K562 (cell line): Measurements from ENCODE around the gene DTL. TPM values are rescaled to one million over a fixed set of nuclear protein-coding genes. Genes with fewer than 3 reads are reported as not detected.

Source experiments
- ATF1 ChIP-seq, 2 experiments: fragments of 450-650 bp in 1 of 2; IDR thresholded peaks; 2 replicates each; pipeline ENCODE4 v1.6.1; 2016; ENCODE audit warnings: missing compliant biosample characterization in 1 of 2, missing genetic modification characterization in 1 of 2
- CCNT2 ChIP-seq: IDR thresholded peaks from 2 replicates; pipeline ENCODE4 v1.6.1; 2011; ENCODE audit warnings: borderline replicate concordance, low read depth, mild to moderate bottlenecking, moderate library complexity, mixed read lengths, low read length; ENCODE audit not compliant: insufficient read length; ENCODE audit errors: extremely low read depth
- FOXM1 ChIP-seq, 2 experiments: fragments of 450-650 bp in 1 of 2; sonication (generic) in 1 of 2; formaldehyde crosslinking in 1 of 2; IDR thresholded peaks; 2 replicates each; pipeline versions ENCODE4 v1.6.1 to v1.9.0; 2017 to 2022; ENCODE audit warnings: low read depth in 2 of 2, mild to moderate bottlenecking in 2 of 2, missing genetic modification reagents in 1 of 2, moderate library complexity in 1 of 2
- HLTF ChIP-seq: fragments of 450-650 bp; IDR thresholded peaks from 2 replicates; pipeline ENCODE4 v1.6.1; 2016
- HNRNPL ChIP-seq: fragments of 200-400 bp; formaldehyde crosslinking; IDR thresholded peaks from 2 replicates; pipeline ENCODE4 v1.6.1; 2017; ENCODE audit warnings: low read depth, mild to moderate bottlenecking, low read length
- KLF6 ChIP-seq: fragments of 250-450 bp; sonication (Bioruptor Pico); IDR thresholded peaks from 2 replicates; pipeline ENCODE4 v1.4.0; 2020; ENCODE audit warnings: mild to moderate bottlenecking, moderate library complexity, borderline replicate concordance
- NFATC3 ChIP-seq: fragments of 450-650 bp; IDR thresholded peaks from 2 replicates; pipeline ENCODE4 v1.6.1; 2017; ENCODE audit warnings: mild to moderate bottlenecking
- NR2C2 ChIP-seq, 2 experiments: fragments of 200-800 bp in 1 of 2; sonication (Bioruptor generic) in 1 of 2; sonication (generic) in 1 of 2; formaldehyde crosslinking in 1 of 2; IDR thresholded peaks; 2 replicates each; pipeline versions ENCODE4 v1.6.1 to v1.8.0; 2016 to 2022; ENCODE audit warnings: mild to moderate bottlenecking in 1 of 2, missing compliant biosample characterization in 1 of 2, missing genetic modification characterization in 1 of 2, missing genetic modification reagents in 1 of 2
- PHF8 ChIP-seq: fragments of 200-600 bp; sonication (generic); IDR thresholded peaks from 2 replicates; pipeline ENCODE4 v1.6.1; 2012; ENCODE audit warnings: mixed run types, mild to moderate bottlenecking, inconsistent platforms, low read length, moderate library complexity, borderline replicate concordance
- RBM34 ChIP-seq: fragments of 200-400 bp; formaldehyde crosslinking; IDR thresholded peaks from 2 replicates; pipeline ENCODE4 v1.6.1; 2018; ENCODE audit warnings: low read length, borderline replicate concordance; ENCODE audit not compliant: insufficient read depth
- SMARCA4 ChIP-seq: fragments of 450-650 bp; IDR thresholded peaks from 2 replicates; pipeline ENCODE4 v1.6.1; 2016
- SMARCB1 ChIP-seq: IDR thresholded peaks from 2 replicates; pipeline ENCODE4 v1.6.1; 2011; ENCODE audit warnings: improper control_type of control experiment, low read depth; ENCODE audit not compliant: insufficient read length
- SOX6 ChIP-seq: fragments of 450-650 bp; IDR thresholded peaks from 2 replicates; pipeline ENCODE4 v1.6.1; 2014; ENCODE audit warnings: mild to moderate bottlenecking
- STAG1 ChIP-seq: sonication (generic); formaldehyde crosslinking; IDR thresholded peaks from 2 replicates; pipeline ENCODE4 v1.5.0; 2020; ENCODE audit warnings: missing genetic modification reagents, borderline replicate concordance
- TBL1XR1 ChIP-seq, 2 experiments: IDR thresholded peaks; 2 replicates each; pipeline ENCODE4 v1.6.1; 2012; ENCODE audit warnings: improper control_type of control experiment in 2 of 2, low read length in 2 of 2, mild to moderate bottlenecking in 1 of 2
- TEAD2 ChIP-seq: fragments of 450-650 bp; IDR thresholded peaks from 2 replicates; pipeline ENCODE4 v1.6.1; 2016; ENCODE audit warnings: missing genetic modification characterization, control low read depth, missing compliant biosample characterization
- TGIF2 ChIP-seq: sonication (generic); formaldehyde crosslinking; IDR thresholded peaks from 2 replicates; pipeline ENCODE4 v1.8.1; 2022; ENCODE audit warnings: mild to moderate bottlenecking, missing genetic modification reagents, moderate library complexity
- ZNF140 ChIP-seq: fragments of 250-450 bp; sonication (Bioruptor Pico); IDR thresholded peaks from 2 replicates; pipeline ENCODE4 v1.8.0; 2021; ENCODE audit warnings: moderate library complexity, mild to moderate bottlenecking, inconsistent platforms
- polyA plus RNA-seq, 8 experiments: library from polyadenylated mRNA; depleted of rRNA in 4 of 8; stranded (reverse) in 5 of 8; unstranded in 3 of 8; fragments of >200 nt; fragmentation: Nextera tagmentation in 2 of 8; fragmentation: Illumina TruSeq in 1 of 8; extraction: Ambion mirVana in 2 of 8; extraction: Trizol in 1 of 8; gene quantifications; 2 replicates each; pipeline versions ENCODE4 v1.2.1 to v1.2.3, GENCODE V29; 2011 to 2014; ENCODE audit warnings: inconsistent platforms in 1 of 8, missing spikeins in 1 of 8
- total RNA-seq, 7 experiments: library from RNA; depleted of rRNA in 6 of 7; stranded (reverse); fragments of >200 nt in 6 of 7; fragmentation: Illumina TruSeq in 2 of 7; extraction: Trizol in 2 of 7; gene quantifications; 2 replicates each; pipeline versions ENCODE4 v1.2.1 to v1.2.3, GENCODE V29; 2011 to 2021; ENCODE audit warnings: low replicate concordance in 1 of 7
- TF ChIP-seq, protein P1 (sequence below): fragments of 250-450 bp; sonication (Bioruptor Pico); IDR thresholded peaks from 2 replicates; pipeline ENCODE4 v1.8.0; 2021; ENCODE audit warnings: borderline replicate concordance, mild to moderate bottlenecking, moderate library complexity; ENCODE audit not compliant: poor library complexity, severe bottlenecking
- TF ChIP-seq, protein P2 (sequence below): sonication (generic); formaldehyde crosslinking; IDR thresholded peaks from 2 replicates; pipeline ENCODE4 v1.9.0; 2022; ENCODE audit warnings: mild to moderate bottlenecking, missing genetic modification reagents
- TF ChIP-seq, protein P3 (sequence below): fragments of 200-800 bp; sonication (Bioruptor generic); IDR thresholded peaks from 2 replicates; pipeline ENCODE4 v1.6.1; 2016; ENCODE audit warnings: missing genetic modification characterization, missing compliant biosample characterization
- TF ChIP-seq, protein P4 (sequence below): sonication (generic); formaldehyde crosslinking; IDR thresholded peaks from 2 replicates; pipeline ENCODE4 v1.8.0; 2022; ENCODE audit warnings: missing genetic modification reagents, mild to moderate bottlenecking, moderate library complexity, borderline replicate concordance

The DTL gene
- total and polyA plus RNA-seq, 9 of the 15 experiments (the other 6 are each of a cell fraction or from before 2014, with no cell fraction given): 38.3 to 81.0 (median 63.2) TPM

DNA sequence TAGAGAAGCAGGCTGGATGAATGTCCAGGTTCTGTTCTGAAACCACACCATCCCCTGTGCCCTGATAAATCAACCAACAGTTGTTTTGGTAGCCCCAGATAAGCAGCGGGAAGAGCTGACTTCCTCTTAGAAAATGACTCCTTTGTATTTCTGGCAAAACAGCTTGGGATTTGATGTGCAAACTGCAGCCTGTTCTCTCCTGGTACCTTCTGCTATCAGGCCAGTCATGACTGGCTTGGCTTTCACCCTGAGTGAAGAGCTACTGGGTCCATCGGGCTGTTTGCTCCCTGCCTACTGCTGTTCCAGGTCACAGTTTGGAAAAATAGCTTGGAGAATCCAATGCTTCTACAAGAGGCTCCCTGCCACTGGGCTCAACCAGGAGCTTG lies 116.8 kb downstream of the DTL start (continued):
- TF ChIP-seq TGIF2 (CRISPR knock-in tag) (no peak), ATF1 (CRISPR knock-in tag; IDR thresholded peaks at IDR 0.05) (no peak), ATF1 (tag; IDR thresholded peaks at IDR 0.05) (peak; percentile 54; the same call in 1 of the 2 replicates), SMARCA4 (peak; percentile 99), ZNF140 (no peak), SOX6 (peak; percentile 99), STAG1 (CRISPR knock-in tag) (no peak), NR2C2 (CRISPR knock-in tag; IDR thresholded peaks at IDR 0.05) (no peak), NR2C2 (tag; IDR thresholded peaks at IDR 0.05) (peak; percentile 48), HNRNPL (0 out of 2 replicates have a peak, but pooled peaks have one; percentile 59), TBL1XR1 (IDR thresholded peaks at IDR 0.05; ENCODE audit: low read length in 2 of 2) (peak; percentile 89 to 96; a peak in 3 of 4 replicates), FOXM1 (IDR thresholded peaks at IDR 0.05; ENCODE audit: low read depth) (peak; percentile 95), FOXM1 (CRISPR knock-in tag; IDR thresholded peaks at IDR 0.05; ENCODE audit: low read depth) (no peak), NFATC3 (peak; percentile 69; the same call in 1 of the 2 replicates), HLTF (no peak), CCNT2 (peak; percentile 97), SMARCB1 (peak; percentile 80), RBM34 (no peak), PHF8 (no peak), KLF6 (CRISPR knock-in tag) (peak; percentile 30; the same call in 1 of the 2 replicates), TEAD2 (tag) (no peak)
- TF ChIP-seq, protein P1, sequence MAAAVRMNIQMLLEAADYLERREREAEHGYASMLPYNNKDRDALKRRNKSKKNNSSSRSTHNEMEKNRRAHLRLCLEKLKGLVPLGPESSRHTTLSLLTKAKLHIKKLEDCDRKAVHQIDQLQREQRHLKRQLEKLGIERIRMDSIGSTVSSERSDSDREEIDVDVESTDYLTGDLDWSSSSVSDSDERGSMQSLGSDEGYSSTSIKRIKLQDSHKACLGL (CRISPR knock-in tag): no peak
- TF ChIP-seq, protein P2, sequence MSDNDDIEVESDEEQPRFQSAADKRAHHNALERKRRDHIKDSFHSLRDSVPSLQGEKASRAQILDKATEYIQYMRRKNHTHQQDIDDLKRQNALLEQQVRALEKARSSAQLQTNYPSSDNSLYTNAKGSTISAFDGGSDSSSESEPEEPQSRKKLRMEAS (CRISPR knock-in tag): peak; percentile 74
- TF ChIP-seq, protein P3, sequence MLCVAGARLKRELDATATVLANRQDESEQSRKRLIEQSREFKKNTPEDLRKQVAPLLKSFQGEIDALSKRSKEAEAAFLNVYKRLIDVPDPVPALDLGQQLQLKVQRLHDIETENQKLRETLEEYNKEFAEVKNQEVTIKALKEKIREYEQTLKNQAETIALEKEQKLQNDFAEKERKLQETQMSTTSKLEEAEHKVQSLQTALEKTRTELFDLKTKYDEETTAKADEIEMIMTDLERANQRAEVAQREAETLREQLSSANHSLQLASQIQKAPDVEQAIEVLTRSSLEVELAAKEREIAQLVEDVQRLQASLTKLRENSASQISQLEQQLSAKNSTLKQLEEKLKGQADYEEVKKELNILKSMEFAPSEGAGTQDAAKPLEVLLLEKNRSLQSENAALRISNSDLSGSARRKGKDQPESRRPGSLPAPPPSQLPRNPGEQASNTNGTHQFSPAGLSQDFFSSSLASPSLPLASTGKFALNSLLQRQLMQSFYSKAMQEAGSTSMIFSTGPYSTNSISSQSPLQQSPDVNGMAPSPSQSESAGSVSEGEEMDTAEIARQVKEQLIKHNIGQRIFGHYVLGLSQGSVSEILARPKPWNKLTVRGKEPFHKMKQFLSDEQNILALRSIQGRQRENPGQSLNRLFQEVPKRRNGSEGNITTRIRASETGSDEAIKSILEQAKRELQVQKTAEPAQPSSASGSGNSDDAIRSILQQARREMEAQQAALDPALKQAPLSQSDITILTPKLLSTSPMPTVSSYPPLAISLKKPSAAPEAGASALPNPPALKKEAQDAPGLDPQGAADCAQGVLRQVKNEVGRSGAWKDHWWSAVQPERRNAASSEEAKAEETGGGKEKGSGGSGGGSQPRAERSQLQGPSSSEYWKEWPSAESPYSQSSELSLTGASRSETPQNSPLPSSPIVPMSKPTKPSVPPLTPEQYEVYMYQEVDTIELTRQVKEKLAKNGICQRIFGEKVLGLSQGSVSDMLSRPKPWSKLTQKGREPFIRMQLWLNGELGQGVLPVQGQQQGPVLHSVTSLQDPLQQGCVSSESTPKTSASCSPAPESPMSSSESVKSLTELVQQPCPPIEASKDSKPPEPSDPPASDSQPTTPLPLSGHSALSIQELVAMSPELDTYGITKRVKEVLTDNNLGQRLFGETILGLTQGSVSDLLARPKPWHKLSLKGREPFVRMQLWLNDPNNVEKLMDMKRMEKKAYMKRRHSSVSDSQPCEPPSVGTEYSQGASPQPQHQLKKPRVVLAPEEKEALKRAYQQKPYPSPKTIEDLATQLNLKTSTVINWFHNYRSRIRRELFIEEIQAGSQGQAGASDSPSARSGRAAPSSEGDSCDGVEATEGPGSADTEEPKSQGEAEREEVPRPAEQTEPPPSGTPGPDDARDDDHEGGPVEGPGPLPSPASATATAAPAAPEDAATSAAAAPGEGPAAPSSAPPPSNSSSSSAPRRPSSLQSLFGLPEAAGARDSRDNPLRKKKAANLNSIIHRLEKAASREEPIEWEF (CRISPR knock-in tag): peak; percentile 70; the same call in 1 of the 2 replicates
- TF ChIP-seq, protein P4, sequence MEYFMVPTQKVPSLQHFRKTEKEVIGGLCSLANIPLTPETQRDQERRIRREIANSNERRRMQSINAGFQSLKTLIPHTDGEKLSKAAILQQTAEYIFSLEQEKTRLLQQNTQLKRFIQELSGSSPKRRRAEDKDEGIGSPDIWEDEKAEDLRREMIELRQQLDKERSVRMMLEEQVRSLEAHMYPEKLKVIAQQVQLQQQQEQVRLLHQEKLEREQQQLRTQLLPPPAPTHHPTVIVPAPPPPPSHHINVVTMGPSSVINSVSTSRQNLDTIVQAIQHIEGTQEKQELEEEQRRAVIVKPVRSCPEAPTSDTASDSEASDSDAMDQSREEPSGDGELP: peak; percentile 68
